Gastroesophageal sphincter (tissue), 4 donors: ENCODE measurements around the gene ABCC1. TPM values are rescaled to one million over a fixed set of nuclear protein-coding genes. Genes with fewer than 3 reads are reported as not detected.
"Not testable (repeated sequence)": the region's sequence is repeated elsewhere in the genome, so short reads cannot be mapped to it uniquely, and the experiment has no call there.

Experiments used
- ATAC-seq: fragments of 150-250 bp; one replicate; pipeline ENCODE4 v1.9.1; 2016; ENCODE audit warnings: mild to moderate bottlenecking, moderate library complexity
- H3K27ac ChIP-seq, 4 donors: fragments of 200-600 bp; sonication (generic) in 3 of 4; 1 replicate in 3 of 4; 2 replicates in 1 of 4; pipeline ENCODE4 v1.5.1; 2016 to 2019
- H3K27me3 ChIP-seq: fragments of 200-600 bp; sonication (generic); one replicate; pipeline ENCODE4 v1.5.1; 2019
- H3K36me3 ChIP-seq, 2 donors: fragments of 200-600 bp; sonication (generic); one replicate each; pipeline ENCODE4 v1.5.1; 2019; ENCODE audit warnings: control low read depth in 1 of 2
- H3K4me1 ChIP-seq, 3 donors: fragments of 200-600 bp; sonication (generic); 1 replicate in 2 of 3; 2 replicates in 1 of 3; pipeline ENCODE4 v1.5.1; 2016 to 2019; ENCODE audit warnings: control low read depth in 2 of 3
- H3K4me3 ChIP-seq, 2 donors: fragments of 200-600 bp; sonication (generic); one replicate each; pipeline ENCODE4 v1.5.1; 2019; ENCODE audit warnings: mild to moderate bottlenecking in 1 of 2, moderate library complexity in 1 of 2
- H3K9me3 ChIP-seq, 3 donors: fragments of 200-600 bp; sonication (generic); one replicate each; pipeline ENCODE4 v1.5.1; 2017 to 2019; ENCODE audit warnings: control low read depth in 2 of 3
- EP300 ChIP-seq: sonication (generic); formaldehyde crosslinking; IDR thresholded peaks from one replicate; pipeline ENCODE4 v1.6.1; 2017; ENCODE audit warnings: antibody characterized with exemption, mild to moderate bottlenecking
- POLR2A ChIP-seq, 2 donors: fragments of 450-650 bp; IDR thresholded peaks; one replicate each; pipeline ENCODE4 v1.6.1; 2017; ENCODE audit warnings: antibody characterized with exemption in 2 of 2, mild to moderate bottlenecking in 2 of 2, moderate library complexity in 1 of 2
- POLR2AphosphoS5 ChIP-seq: sonication (generic); formaldehyde crosslinking; IDR thresholded peaks from one replicate; pipeline ENCODE4 v1.6.1; 2017; ENCODE audit warnings: antibody characterized with exemption
- WGBS, 2 donors: methylation state at CpG; one replicate each; pipeline ENCODE4 v1.1.5; 2018; ENCODE audit warnings: low coverage in 1 of 2; 5-methylcytosine and 5-hydroxymethylcytosine counted together
- total RNA-seq, 4 donors: library from RNA; depleted of rRNA; stranded (reverse); fragments of >200 nt; gene quantifications; one replicate each; pipeline ENCODE4 v1.1.0, GENCODE V29; 2016
- TF ChIP-seq, protein P1 (sequence below), 4 experiments: fragments of 200-600 bp in 2 of 4; fragments of 450-650 bp in 2 of 4; sonication (generic) in 1 of 4; IDR thresholded peaks; one replicate each; pipeline ENCODE4 v1.5.1; 2017 to 2019; ENCODE audit warnings: antibody characterized with exemption in 4 of 4, mild to moderate bottlenecking in 2 of 4, moderate library complexity in 2 of 4

The ABCC1 gene
- total RNA-seq, 4 donors from 2014 or later = 50.8 to 122 (median 63.1) TPM

DNA sequence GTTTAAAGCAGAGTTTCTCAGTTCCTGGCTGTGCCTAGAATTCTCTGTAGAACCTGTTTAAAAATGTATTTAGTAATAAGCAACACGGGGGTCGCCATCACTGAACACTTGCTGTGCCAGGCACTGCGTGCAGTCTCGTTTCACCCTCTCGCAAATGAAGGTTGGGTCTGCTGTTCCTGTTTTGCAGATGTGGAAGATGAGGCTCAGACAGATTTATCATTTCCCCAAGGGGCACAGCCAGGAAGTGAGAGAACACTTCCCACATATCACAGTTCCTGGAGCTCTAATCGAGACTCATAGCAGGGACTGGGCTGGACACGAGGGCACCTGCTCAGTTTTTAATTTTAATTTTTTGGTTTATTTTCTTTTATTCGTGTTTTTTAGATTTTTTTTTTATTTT, 151.2 kb downstream of the ABCC1 start:
- 72 to 77% methylated on average over 7 to 8 of the region's 8 CpGs for WGBS, 2 donors
- no peak for ATAC-seq
- H3K36me3 ChIP-seq = peaks cover 0 to 57% of the 10 kb centered on the region in 2 donors
- no peaks in the 10 kb centered on the region for H3K27me3 ChIP-seq
- H3K4me3 ChIP-seq = no peak overlapping the region
- peak overlapping the region in 3 of 4 donors; percentile 86 to 93 (median 88) for H3K27ac ChIP-seq
- peaks cover 4 to 76% (median 24%) of the 10 kb centered on the region in 3 donors for H3K4me1 ChIP-seq
- TF ChIP-seq POLR2A (IDR thresholded peaks at IDR 0.05) (no peak), EP300 (no peak), POLR2AphosphoS5 (no peak)
- TF ChIP-seq, protein P1, sequence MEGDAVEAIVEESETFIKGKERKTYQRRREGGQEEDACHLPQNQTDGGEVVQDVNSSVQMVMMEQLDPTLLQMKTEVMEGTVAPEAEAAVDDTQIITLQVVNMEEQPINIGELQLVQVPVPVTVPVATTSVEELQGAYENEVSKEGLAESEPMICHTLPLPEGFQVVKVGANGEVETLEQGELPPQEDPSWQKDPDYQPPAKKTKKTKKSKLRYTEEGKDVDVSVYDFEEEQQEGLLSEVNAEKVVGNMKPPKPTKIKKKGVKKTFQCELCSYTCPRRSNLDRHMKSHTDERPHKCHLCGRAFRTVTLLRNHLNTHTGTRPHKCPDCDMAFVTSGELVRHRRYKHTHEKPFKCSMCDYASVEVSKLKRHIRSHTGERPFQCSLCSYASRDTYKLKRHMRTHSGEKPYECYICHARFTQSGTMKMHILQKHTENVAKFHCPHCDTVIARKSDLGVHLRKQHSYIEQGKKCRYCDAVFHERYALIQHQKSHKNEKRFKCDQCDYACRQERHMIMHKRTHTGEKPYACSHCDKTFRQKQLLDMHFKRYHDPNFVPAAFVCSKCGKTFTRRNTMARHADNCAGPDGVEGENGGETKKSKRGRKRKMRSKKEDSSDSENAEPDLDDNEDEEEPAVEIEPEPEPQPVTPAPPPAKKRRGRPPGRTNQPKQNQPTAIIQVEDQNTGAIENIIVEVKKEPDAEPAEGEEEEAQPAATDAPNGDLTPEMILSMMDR (IDR thresholded peaks at IDR 0.05) = no peak
- no peaks in the 10 kb centered on the region for H3K9me3 ChIP-seq

DNA sequence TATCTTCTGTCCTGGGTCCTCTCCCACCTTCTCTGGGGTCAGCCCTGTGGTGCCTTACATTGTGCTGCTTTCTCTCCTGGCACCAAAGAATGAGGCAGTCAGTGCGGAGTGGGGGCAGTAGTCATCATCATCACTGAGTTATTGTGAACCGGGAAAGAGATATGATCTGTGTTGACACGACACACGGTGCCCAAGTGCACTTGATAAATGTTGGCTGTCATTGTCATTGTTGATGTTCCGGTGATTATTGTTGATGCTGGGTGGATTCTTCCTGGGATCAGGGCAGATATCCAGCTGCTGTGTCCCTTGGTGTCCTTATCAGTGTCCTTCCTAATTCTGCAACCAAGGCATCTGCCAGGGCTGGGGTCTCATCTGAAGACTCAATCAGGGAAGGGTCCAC, 152.2 kb downstream of the ABCC1 start:
- no peaks in the 10 kb centered on the region for H3K9me3 ChIP-seq
- H3K27ac ChIP-seq = peak overlapping the region in 3 of 4 donors; percentile 68 to 93 (median 71)
- 80 to 100% methylated on average over 1 to 2 of the region's 5 CpGs for WGBS, 2 donors
- ATAC-seq = no peak
- TF ChIP-seq, protein P1 (IDR thresholded peaks at IDR 0.05) = no peak
- no peak for TF ChIP-seq EP300
- TF ChIP-seq POLR2A (IDR thresholded peaks at IDR 0.05) = no peak
- TF ChIP-seq POLR2AphosphoS5 = no peak
- H3K36me3 ChIP-seq = peaks cover 0 to 67% of the 10 kb centered on the region in 2 donors
- peaks cover 4 to 69% (median 20%) of the 10 kb centered on the region in 3 donors for H3K4me1 ChIP-seq
- H3K4me3 ChIP-seq = no peak overlapping the region
- no peaks in the 10 kb centered on the region for H3K27me3 ChIP-seq

DNA sequence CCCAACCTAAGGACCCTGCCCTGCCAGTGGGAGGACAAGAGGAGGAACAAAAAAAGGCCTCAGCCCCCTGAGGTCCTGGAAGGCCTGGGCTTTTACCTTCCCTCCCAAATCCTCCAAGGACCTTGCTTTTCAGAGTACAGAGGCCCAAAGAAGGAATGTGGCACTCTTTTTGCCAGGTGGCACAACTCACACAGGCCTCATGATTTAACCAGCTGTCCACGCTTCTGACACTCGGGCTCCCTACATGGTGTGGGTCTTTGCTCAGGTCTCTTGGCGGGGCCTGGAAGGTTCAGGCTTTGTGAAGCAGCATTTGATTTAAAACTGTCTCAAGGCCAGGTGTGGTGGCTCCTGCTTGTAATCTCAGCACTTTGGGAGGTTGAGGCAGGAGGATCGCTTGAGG, 153.3 kb downstream of the ABCC1 start:
- WGBS, 2 donors = 67% methylated on average over 1 of the region's 4 CpGs; no CpG with 5 or more reads in 1 of the 2 donors
- H3K27ac ChIP-seq = peak overlapping the region in 3 of 4 donors; percentile 68 to 93 (median 71)

DNA sequence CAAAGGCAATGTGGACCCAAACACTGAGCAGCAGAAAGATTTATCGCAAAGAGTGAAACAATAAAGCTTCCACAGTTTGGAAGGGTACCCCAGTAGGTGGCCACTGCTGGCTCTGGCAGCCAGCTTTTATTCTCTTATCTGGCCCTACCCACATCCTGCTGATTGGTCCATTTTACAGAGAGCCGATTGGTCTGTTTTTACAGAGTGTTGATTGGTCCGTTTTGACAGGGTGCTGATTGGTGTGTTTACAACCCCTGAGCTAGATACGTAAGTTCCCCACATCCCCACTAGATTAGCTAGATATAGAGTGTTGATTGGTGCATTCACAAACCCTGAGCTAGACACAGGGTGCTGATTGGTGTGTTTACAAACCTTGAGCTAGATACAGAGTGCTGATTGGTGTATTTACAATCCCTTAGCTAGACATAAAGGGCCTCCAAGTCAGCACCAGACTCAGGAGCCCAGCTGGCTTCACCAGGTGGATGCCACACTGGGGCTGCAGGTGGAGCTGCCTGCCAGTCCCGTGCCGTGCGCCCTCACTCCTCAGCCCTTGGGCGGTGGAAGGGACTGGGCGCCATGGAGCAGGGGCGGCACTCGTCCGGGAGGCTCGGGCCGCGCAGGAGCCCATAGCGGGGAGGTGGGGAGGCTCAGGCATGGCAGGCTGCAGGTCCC, 154.9 kb downstream of the ABCC1 start:
- 80 to 82% methylated on average over 1 to 4 of the region's 16 CpGs for WGBS, 2 donors
- peaks cover 0 to 70% of the 10 kb centered on the region in 2 donors for H3K36me3 ChIP-seq

More for the DNA sequence above, 153.3 kb downstream of the ABCC1 start:
- Histone ChIP-seq H3K9me3 (no peaks in the 10 kb centered on the region), H3K36me3 (peaks cover 0 to 75% of the 10 kb centered on the region in 2 donors), H3K4me1 (peaks cover 0 to 69% (median 11%) of the 10 kb centered on the region in 3 donors), H3K4me3 (no peak overlapping the region), H3K27me3 (no peaks in the 10 kb centered on the region)
- TF ChIP-seq POLR2A (IDR thresholded peaks at IDR 0.05) (no peak), POLR2AphosphoS5 (no peak), EP300 (no peak)
- TF ChIP-seq, protein P1 (IDR thresholded peaks at IDR 0.05) = no peak
- ATAC-seq = no peak

DNA sequence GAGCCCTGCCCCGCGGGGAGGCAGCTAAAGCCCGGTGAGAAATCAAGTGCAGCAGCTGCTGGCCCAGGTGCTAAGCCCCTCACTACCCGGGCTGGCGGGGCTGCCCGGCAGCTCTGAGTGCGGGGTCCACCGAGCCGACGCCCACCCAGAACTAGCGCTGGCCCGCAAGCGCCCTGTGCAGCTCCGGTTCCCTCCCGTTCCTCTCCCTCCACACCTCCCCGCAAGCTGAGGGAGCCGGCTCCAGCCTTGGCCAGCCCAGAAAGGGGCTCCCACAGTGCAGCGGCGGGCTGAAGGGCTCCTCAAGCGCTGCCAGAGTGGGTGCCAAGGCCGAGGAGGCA, 155.4 kb downstream of the ABCC1 start:
- H3K4me3 ChIP-seq, ATAC-seq, H3K27me3 ChIP-seq, H3K9me3 ChIP-seq: not testable (repeated sequence)
- WGBS, 2 donors = no CpG with 5 or more reads among the region's 21 CpGs
- peak overlapping the region in 3 of 4 donors; percentile 68 to 93 (median 71) for H3K27ac ChIP-seq
- peaks cover 0 to 69% (median 5%) of the 10 kb centered on the region in 3 donors for H3K4me1 ChIP-seq
- peaks cover 0 to 75% of the 10 kb centered on the region in 2 donors for H3K36me3 ChIP-seq

More for the DNA sequence above, 154.9 kb downstream of the ABCC1 start:
- not testable (repeated sequence) for ATAC-seq, H3K27me3 ChIP-seq, H3K9me3 ChIP-seq, H3K4me3 ChIP-seq
- Histone ChIP-seq H3K27ac (peak overlapping the region in 3 of 4 donors; percentile 68 to 93 (median 71)), H3K4me1 (peaks cover 0 to 69% (median 10%) of the 10 kb centered on the region in 3 donors)

DNA sequence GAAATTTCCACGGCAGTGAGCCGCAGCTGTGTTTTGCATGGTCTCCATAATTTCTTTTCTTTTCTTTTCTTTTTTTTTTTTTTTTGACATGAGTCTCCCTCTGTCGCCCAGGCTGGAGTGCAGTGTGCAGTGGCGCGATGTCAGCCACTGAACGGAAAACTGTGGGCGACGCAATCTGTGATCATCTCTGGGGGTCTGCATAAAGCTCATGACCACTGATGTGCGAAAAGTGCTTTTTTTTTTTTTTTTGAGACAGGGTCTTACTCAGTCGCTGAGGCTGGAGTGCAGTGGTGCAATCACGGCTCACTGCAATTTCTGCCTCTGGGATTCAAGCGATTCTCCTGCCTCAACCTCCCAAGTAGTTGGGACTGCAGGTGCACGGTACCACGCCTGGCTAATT, 156.2 kb downstream of the ABCC1 start:
- WGBS, 2 donors = 81 to 90% methylated on average over 5 to 12 of the region's 14 CpGs
- Histone ChIP-seq H3K27ac (peak overlapping the region in 2 of 4 donors; percentile 68 to 93), H3K9me3 (no peaks in the 10 kb centered on the region), H3K27me3 (no peaks in the 10 kb centered on the region), H3K4me1 (peaks cover 0 to 60% (median 0%) of the 10 kb centered on the region in 3 donors), H3K36me3 (peaks cover 0 to 84% of the 10 kb centered on the region in 2 donors), H3K4me3 (no peak overlapping the region)
- ATAC-seq = no peak
- TF ChIP-seq, protein P1 (IDR thresholded peaks at IDR 0.05) = no peak
- no peak for TF ChIP-seq POLR2AphosphoS5
- TF ChIP-seq POLR2A (IDR thresholded peaks at IDR 0.05) = no peak
- TF ChIP-seq EP300 = no peak
